ENCODE results near the gene MAP2.

GRCh38 chr2:209619782-209620181 lies 195.9 kb downstream of the MAP2 start:
- TF ChIP-seq EZH2 (conservative IDR thresholded peaks at IDR 0.05; ENCODE audit: low read depth, low read length) (no peak), CEBPB (IDR thresholded peaks at IDR 0.05; ENCODE audit: borderline replicate concordance, low read depth, low read length) (no peak), CTCF (CRISPR knock-in tag; IDR thresholded peaks at IDR 0.05) (no peak), SYNCRIP (IDR thresholded peaks at IDR 0.05; ENCODE audit: insufficient read depth, low read depth, low read length) (no peak), REST (IDR thresholded peaks at IDR 0.05; ENCODE audit: borderline replicate concordance in 1 of 2, low read depth in 1 of 2, low read length in 2 of 2) (no peak), POLR2AphosphoS5 (IDR thresholded peaks at IDR 0.05; ENCODE audit: low read depth, low read length) (no peak), MTF1 (CRISPR knock-in tag; IDR thresholded peaks at IDR 0.05) (no peak), ZNF430 (CRISPR knock-in tag; IDR thresholded peaks at IDR 0.05) (no peak), ZNF7 (CRISPR knock-in tag; IDR thresholded peaks at IDR 0.05) (no peak), ZNF12 (CRISPR knock-in tag; IDR thresholded peaks at IDR 0.05) (no peak), TRAFD1 (CRISPR knock-in tag; IDR thresholded peaks at IDR 0.05; ENCODE audit: borderline replicate concordance) (no peak), NR3C1 (CRISPR knock-in tag; IDR thresholded peaks at IDR 0.05) (no peak), ZNF253 (CRISPR knock-in tag; IDR thresholded peaks at IDR 0.05; ENCODE audit: borderline replicate concordance) (no peak)

All from HepG2 (cell line).